Raji (cell line): ENCODE measurements around the gene GPAT3.

Source experiments
- POLR2A ChIP-seq: IDR thresholded peaks from 2 replicates; pipeline ENCODE4 v1.6.1; 2011; ENCODE audit warnings: low read depth, low read length, control low read depth; ENCODE audit not compliant: insufficient read depth

The GPAT3 gene

GRCh38 chr4:83535520-83536361 lies at the start of gene GPAT3:
Gene GPAT3 (plus strand): TSS chr4:83536108. CDS start chr4:83536623, 515 bp downstream.
- no peak for TF ChIP-seq POLR2A

- TF ChIP-seq POLR2A = no peak
These were observed 49.3 kb upstream of the GPAT3 start for GRCh38 chr4:83486457-83487129.

- no peak for TF ChIP-seq POLR2A
These were observed 46.1 kb upstream of the GPAT3 start for GRCh38 chr4:83489711-83490326.

- no peak for TF ChIP-seq POLR2A
These were observed 44.9 kb upstream of the GPAT3 start for GRCh38 chr4:83490876-83491450.

GRCh38 chr4:83498187-83498586 lies 37.7 kb upstream of the GPAT3 start:
- no peak for TF ChIP-seq POLR2A

GRCh38 chr4:83503974-83504373 lies 31.9 kb upstream of the GPAT3 start:
- no peak for TF ChIP-seq POLR2A

- no peak for TF ChIP-seq POLR2A
These were observed 31.4 kb upstream of the GPAT3 start for GRCh38 chr4:83504503-83504902.

GRCh38 chr4:83504996-83505395 lies 30.9 kb upstream of the GPAT3 start:
- no peak for TF ChIP-seq POLR2A

- TF ChIP-seq POLR2A = no peak
These were observed 25.5 kb upstream of the GPAT3 start for GRCh38 chr4:83510442-83510841.

- no peak for TF ChIP-seq POLR2A
These were observed 19.7 kb upstream of the GPAT3 start for GRCh38 chr4:83516042-83516772.

- no peak for TF ChIP-seq POLR2A
These were observed 13.7 kb upstream of the GPAT3 start for GRCh38 chr4:83522239-83522638.

- TF ChIP-seq POLR2A = no peak
These were observed 8.2 kb upstream of the GPAT3 start for GRCh38 chr4:83527671-83528070.

GRCh38 chr4:83536362-83537272 lies 709 bp downstream of the GPAT3 start:
- TF ChIP-seq POLR2A = no peak

GRCh38 chr4:83542225-83542624 lies 6.3 kb downstream of the GPAT3 start:
- no peak for TF ChIP-seq POLR2A

GRCh38 chr4:83546786-83547185 lies 10.9 kb downstream of the GPAT3 start:
- no peak for TF ChIP-seq POLR2A
